GM06990 (cell line): ENCODE measurements around the gene MFAP3.

Experiments used
- DNase-seq: peaks from one replicate; pipeline ENCODE4 v3.0.0-alpha.2; 2011; ENCODE audit not compliant: insufficient read length; ENCODE audit errors: extremely low read depth
- H3K27me3 ChIP-seq: replicated peaks from 2 replicates; pipeline ENCODE4 v1.6.0; 2011; ENCODE audit warnings: low read length; ENCODE audit not compliant: control insufficient read depth, insufficient read depth
- H3K36me3 ChIP-seq: 2 replicates; pipeline ENCODE4 v1.5.1; 2011; ENCODE audit warnings: low read length; ENCODE audit not compliant: control insufficient read depth, insufficient read depth
- H3K4me3 ChIP-seq: replicated peaks from 2 replicates; pipeline ENCODE4 v1.5.1; 2011; ENCODE audit warnings: low read depth, mild to moderate bottlenecking, control low read depth, low read length
- TF ChIP-seq, protein P1 (sequence below): IDR thresholded peaks from 2 replicates; pipeline ENCODE4 v1.5.1; 2011; ENCODE audit warnings: low read length, control low read depth, mild to moderate bottlenecking, inconsistent platforms; ENCODE audit not compliant: insufficient read depth, poor library complexity, severe bottlenecking

Gene MFAP3

DNA sequence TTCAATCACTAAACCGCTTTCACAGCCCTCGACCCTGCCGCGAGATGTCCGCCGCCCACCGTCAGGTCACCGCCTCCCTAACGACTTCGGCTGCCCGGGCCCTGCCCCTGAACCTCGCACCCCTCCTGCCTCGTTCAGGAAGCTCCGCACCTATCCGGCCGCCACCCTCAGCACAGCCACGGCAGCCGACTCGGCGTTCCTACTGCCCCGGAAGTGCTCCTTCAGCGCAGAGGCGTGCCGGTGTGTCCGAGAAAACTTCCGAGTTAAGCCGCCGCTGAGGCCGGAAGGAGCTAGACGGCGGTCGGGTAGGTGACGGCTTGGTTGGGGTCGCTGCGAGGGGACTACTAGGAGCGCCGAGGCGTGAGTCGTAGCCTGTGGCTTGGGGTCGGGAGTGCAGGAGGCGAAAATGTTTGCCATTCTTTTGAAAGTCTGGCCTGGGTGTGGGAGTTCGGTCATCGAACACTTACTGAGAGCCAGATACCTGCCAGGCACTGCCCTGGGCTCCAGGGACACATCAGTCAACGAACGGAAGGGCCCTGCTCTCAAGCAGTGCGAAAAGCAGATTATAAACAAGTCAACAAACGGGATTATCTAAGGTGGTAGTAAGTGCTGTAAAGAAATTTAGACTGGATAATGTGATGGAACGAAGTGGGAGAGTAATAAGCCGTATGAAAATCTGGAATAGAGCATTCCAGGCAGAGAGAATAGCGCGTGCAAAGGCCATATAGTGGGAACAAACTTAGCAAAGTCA is at the start of gene MFAP3, which contains the start of gene FAM114A2:
MFAP3 (plus strand) TSS at position 261 of the 751 bp plus-strand sequence. CDS start 10,756 bp downstream, outside the sequence.
FAM114A2 (minus strand) TSS at position 204 of the 751 bp plus-strand sequence. CDS start 3,957 bp downstream, outside the sequence.
- Histone ChIP-seq H3K4me3 (peak within 1 kb of the TSS; percentile 95), H3K36me3 (no peaks in the 10 kb centered on the region), H3K27me3 (no peaks in the 10 kb centered on the region)
- DNase-seq: peak; percentile 91
- TF ChIP-seq, protein P1, sequence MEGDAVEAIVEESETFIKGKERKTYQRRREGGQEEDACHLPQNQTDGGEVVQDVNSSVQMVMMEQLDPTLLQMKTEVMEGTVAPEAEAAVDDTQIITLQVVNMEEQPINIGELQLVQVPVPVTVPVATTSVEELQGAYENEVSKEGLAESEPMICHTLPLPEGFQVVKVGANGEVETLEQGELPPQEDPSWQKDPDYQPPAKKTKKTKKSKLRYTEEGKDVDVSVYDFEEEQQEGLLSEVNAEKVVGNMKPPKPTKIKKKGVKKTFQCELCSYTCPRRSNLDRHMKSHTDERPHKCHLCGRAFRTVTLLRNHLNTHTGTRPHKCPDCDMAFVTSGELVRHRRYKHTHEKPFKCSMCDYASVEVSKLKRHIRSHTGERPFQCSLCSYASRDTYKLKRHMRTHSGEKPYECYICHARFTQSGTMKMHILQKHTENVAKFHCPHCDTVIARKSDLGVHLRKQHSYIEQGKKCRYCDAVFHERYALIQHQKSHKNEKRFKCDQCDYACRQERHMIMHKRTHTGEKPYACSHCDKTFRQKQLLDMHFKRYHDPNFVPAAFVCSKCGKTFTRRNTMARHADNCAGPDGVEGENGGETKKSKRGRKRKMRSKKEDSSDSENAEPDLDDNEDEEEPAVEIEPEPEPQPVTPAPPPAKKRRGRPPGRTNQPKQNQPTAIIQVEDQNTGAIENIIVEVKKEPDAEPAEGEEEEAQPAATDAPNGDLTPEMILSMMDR: no peak

DNA sequence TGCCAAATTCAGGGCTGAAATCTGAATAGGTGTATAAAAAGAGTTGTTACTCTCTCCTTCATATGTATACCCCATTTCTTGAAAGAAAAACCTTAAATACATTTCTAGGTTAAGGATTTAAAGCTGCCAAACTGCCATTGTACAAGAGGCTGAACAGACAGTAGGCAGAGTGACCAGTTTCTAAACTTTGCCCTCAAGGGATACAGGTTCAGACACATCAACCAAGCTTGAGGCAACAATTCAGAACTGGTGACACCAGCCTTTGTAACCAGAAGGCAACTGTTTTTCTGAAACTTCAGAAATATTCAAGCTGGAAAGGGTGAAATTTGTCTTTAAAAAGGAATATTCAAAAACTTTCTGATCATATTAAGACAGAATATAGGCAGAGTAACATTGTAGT is 47.6 kb upstream of the MFAP3 start:
- DNase-seq: no peak
- TF ChIP-seq, protein P1: no peak
- H3K27me3 ChIP-seq: no peaks in the 10 kb centered on the region
- H3K4me3 ChIP-seq: no peak overlapping the region
- no peaks in the 10 kb centered on the region for H3K36me3 ChIP-seq

- no peak overlapping the region for H3K4me3 ChIP-seq
- DNase-seq: no peak
- H3K36me3 ChIP-seq: no peaks in the 10 kb centered on the region
- TF ChIP-seq, protein P1: no peak
- H3K27me3 ChIP-seq: no peaks in the 10 kb centered on the region
Measured at GRCh38 chr5:153998010-153998409, 40.8 kb upstream of the MFAP3 start.

- H3K36me3 ChIP-seq: no peaks in the 10 kb centered on the region
- H3K4me3 ChIP-seq: no peak overlapping the region
- no peaks in the 10 kb centered on the region for H3K27me3 ChIP-seq
- TF ChIP-seq, protein P1: no peak
- DNase-seq: no peak
Measured at GRCh38 chr5:153998768-153999167, 40.0 kb upstream of the MFAP3 start.

- DNase-seq: no peak
- TF ChIP-seq, protein P1: no peak
- no peak overlapping the region for H3K4me3 ChIP-seq
- no peaks in the 10 kb centered on the region for H3K27me3 ChIP-seq
- no peaks in the 10 kb centered on the region for H3K36me3 ChIP-seq
Measured at GRCh38 chr5:153999995-154000394, 38.8 kb upstream of the MFAP3 start.
